HepG2 (cell line): ENCODE data around the gene ABCG4. TPM values are rescaled to one million over a fixed set of nuclear protein-coding genes. Genes with fewer than 3 reads are reported as not detected.

Source experiments
- CENPBD1 ChIP-seq: sonication (generic); formaldehyde crosslinking; IDR thresholded peaks from 2 replicates; pipeline ENCODE4 v1.8.0; 2022; ENCODE audit warnings: missing genetic modification reagents, low read depth, mild to moderate bottlenecking, borderline replicate concordance
- KIAA2018 ChIP-seq: sonication (generic); formaldehyde crosslinking; IDR thresholded peaks from 2 replicates; pipeline ENCODE4 v1.5.0; 2020; ENCODE audit warnings: mild to moderate bottlenecking, missing genetic modification reagents, borderline replicate concordance
- MLXIP ChIP-seq: sonication (generic); formaldehyde crosslinking; IDR thresholded peaks from 2 replicates; pipeline ENCODE4 v1.9.0; 2021; ENCODE audit warnings: missing genetic modification reagents, borderline replicate concordance
- PHF20 ChIP-seq: sonication (generic); formaldehyde crosslinking; IDR thresholded peaks from 2 replicates; pipeline ENCODE4 v1.5.0; 2020; ENCODE audit warnings: mild to moderate bottlenecking, missing genetic modification reagents
- POGZ ChIP-seq: sonication (generic); formaldehyde crosslinking; IDR thresholded peaks from 2 replicates; pipeline ENCODE4 v1.4.0; 2020; ENCODE audit warnings: mild to moderate bottlenecking, missing genetic modification reagents
- RBM39 ChIP-seq: fragments of 200-400 bp; formaldehyde crosslinking; IDR thresholded peaks from one replicate; pipeline ENCODE4 v1.6.1; 2018; ENCODE audit warnings: antibody characterized with exemption, mild to moderate bottlenecking, low read depth, low read length; ENCODE audit not compliant: poor library complexity, severe bottlenecking
- SMAD9 ChIP-seq: sonication (generic); formaldehyde crosslinking; IDR thresholded peaks from 2 replicates; pipeline ENCODE4 v1.5.1; 2020; ENCODE audit warnings: mild to moderate bottlenecking, missing genetic modification reagents
- SPEN ChIP-seq: sonication (generic); formaldehyde crosslinking; IDR thresholded peaks from 2 replicates; pipeline ENCODE4 v1.5.1; 2020; ENCODE audit warnings: low read depth, mild to moderate bottlenecking, missing genetic modification reagents
- U2AF1 ChIP-seq: fragments of 200-400 bp; formaldehyde crosslinking; optimal IDR thresholded peaks from 2 replicates; pipeline ENCODE3; 2017; ENCODE audit warnings: mild to moderate bottlenecking, low read depth, low read length
- ZMAT3 ChIP-seq: sonication (generic); formaldehyde crosslinking; conservative IDR thresholded peaks from 2 replicates; pipeline ENCODE4 v1.7.0; 2021; ENCODE audit warnings: missing genetic modification reagents
- ZMAT5 ChIP-seq: sonication (generic); formaldehyde crosslinking; IDR thresholded peaks from 2 replicates; pipeline ENCODE4 v1.5.0; 2020; ENCODE audit warnings: mild to moderate bottlenecking, low read depth, missing genetic modification reagents, borderline replicate concordance
- ZNF230 ChIP-seq: sonication (generic); formaldehyde crosslinking; IDR thresholded peaks from 2 replicates; pipeline ENCODE4 v1.4.0; 2020; ENCODE audit warnings: mild to moderate bottlenecking, missing genetic modification reagents
- ZNF232 ChIP-seq: sonication (generic); formaldehyde crosslinking; IDR thresholded peaks from 2 replicates; pipeline ENCODE4 v1.4.0; 2020; ENCODE audit warnings: missing genetic modification reagents, borderline replicate concordance
- ZNF607 ChIP-seq: sonication (generic); formaldehyde crosslinking; IDR thresholded peaks from 2 replicates; pipeline ENCODE4 v1.5.1; 2020; ENCODE audit warnings: missing genetic modification reagents, mild to moderate bottlenecking, borderline replicate concordance
- polyA plus RNA-seq, 8 experiments: library from polyadenylated mRNA; depleted of rRNA in 3 of 8; stranded (reverse) in 7 of 8; unstranded in 1 of 8; fragments of >200 nt; fragmentation: Illumina TruSeq in 4 of 8; extraction: Trizol in 4 of 8; gene quantifications; 2 replicates each; pipeline versions ENCODE4 v1.2.1 to v1.2.3, GENCODE V29; 2011 to 2016; ENCODE audit warnings: low read depth in 4 of 8, missing spikeins in 1 of 8, mixed read lengths in 1 of 8; ENCODE audit not compliant: insufficient read depth in 1 of 8
- total RNA-seq, 5 experiments: library from RNA; depleted of rRNA; stranded (reverse); fragments of >200 nt; fragmentation: Illumina TruSeq; extraction: Trizol; gene quantifications; 2 replicates each; pipeline ENCODE4 v1.2.3, GENCODE V29; 2016; ENCODE audit warnings: low read depth in 1 of 5
- TF ChIP-seq, protein P1 (sequence below): sonication (generic); formaldehyde crosslinking; conservative IDR thresholded peaks from 2 replicates; pipeline ENCODE4 v1.4.0; 2020; ENCODE audit warnings: missing genetic modification reagents

The ABCG4 gene
- total and polyA plus RNA-seq, 2 of the 13 experiments (the other 11 are each of a cell fraction or from before 2014, with no cell fraction given): not detected

- TF ChIP-seq KIAA2018 (CRISPR knock-in tag) (no peak), SPEN (no peak), CENPBD1 (CRISPR knock-in tag) (no peak), ZMAT5 (CRISPR knock-in tag) (no peak), RBM39 (no peak), PHF20 (CRISPR knock-in tag) (no peak), MLXIP (CRISPR knock-in tag) (no peak), ZNF607 (peak; percentile 7; the same call in 1 of the 2 replicates), SMAD9 (CRISPR knock-in tag) (no peak), ZMAT3 (CRISPR knock-in tag) (no peak), U2AF1 (peak; percentile 20), ZNF232 (CRISPR knock-in tag) (0 out of 2 replicates have a peak, but pooled peaks have one; percentile 31), POGZ (no peak; the same call in 1 of the 2 replicates), ZNF230 (CRISPR knock-in tag) (no peak)
- TF ChIP-seq, protein P1, sequence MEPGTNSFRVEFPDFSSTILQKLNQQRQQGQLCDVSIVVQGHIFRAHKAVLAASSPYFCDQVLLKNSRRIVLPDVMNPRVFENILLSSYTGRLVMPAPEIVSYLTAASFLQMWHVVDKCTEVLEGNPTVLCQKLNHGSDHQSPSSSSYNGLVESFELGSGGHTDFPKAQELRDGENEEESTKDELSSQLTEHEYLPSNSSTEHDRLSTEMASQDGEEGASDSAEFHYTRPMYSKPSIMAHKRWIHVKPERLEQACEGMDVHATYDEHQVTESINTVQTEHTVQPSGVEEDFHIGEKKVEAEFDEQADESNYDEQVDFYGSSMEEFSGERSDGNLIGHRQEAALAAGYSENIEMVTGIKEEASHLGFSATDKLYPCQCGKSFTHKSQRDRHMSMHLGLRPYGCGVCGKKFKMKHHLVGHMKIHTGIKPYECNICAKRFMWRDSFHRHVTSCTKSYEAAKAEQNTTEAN: no peak
Observed at GRCh38 chr11:119100994-119101758, 47.7 kb upstream of the ABCG4 start (continued).
